Fibroblast of villous mesenchyme (primary cell): ENCODE data around the gene TMEM95. TPM values are rescaled to one million over a fixed set of nuclear protein-coding genes. Genes with fewer than 3 reads are reported as not detected.
A peak's percentile ranks its signal among the peaks of the same experiment; 100 is the strongest.

ENCODE experiments used
- DNase-seq: peaks from one replicate; pipeline ENCODE4 v3.0.0-alpha.2; 2010; ENCODE audit warnings: low read depth
- H3K4me3 ChIP-seq: 2 replicates; pipeline ENCODE4 v1.5.1; 2011; ENCODE audit warnings: low read depth, mild to moderate bottlenecking, low read length
- CTCF ChIP-seq: IDR thresholded peaks from 2 replicates; pipeline ENCODE4 v1.5.1; 2012; ENCODE audit warnings: low read depth, mild to moderate bottlenecking, low read length; ENCODE audit not compliant: insufficient read depth
- total RNA-seq: library from RNA; depleted of rRNA; stranded (reverse); fragments of >200 nt; gene quantifications from 2 replicates; pipeline ENCODE4 v1.2.3, GENCODE V29; 2012

The TMEM95 gene
- not detected in 2 replicates for total RNA-seq

- no peak for TF ChIP-seq CTCF
- H3K4me3 ChIP-seq: no peak within 1 kb of the TSS
- no peak for DNase-seq
Observed at GRCh38 chr17:7355053-7355452, at the start of gene TMEM95. TSS of gene TMEM95 (plus strand) at chr17:7355156. CDS start at chr17:7355205, 49 bp downstream.

- TF ChIP-seq CTCF: no peak
- H3K4me3 ChIP-seq: peak within 1 kb of the TSS; percentile 75
- peak; percentile 100 for DNase-seq
Observed at GRCh38 chr17:7306911-7307685, 47.9 kb upstream of the TMEM95 start, which contains the start of gene EIF5A. TSS of gene EIF5A (plus strand) at chr17:7307628. CDS start at chr17:7309636, 2,008 bp downstream.

GRCh38 chr17:7307686-7308624 is 47.0 kb upstream of the TMEM95 start:
- peak overlapping the region; percentile 75 for H3K4me3 ChIP-seq
- DNase-seq: peak; percentile 36
- TF ChIP-seq CTCF: no peak

- DNase-seq: peak; percentile 87
- no peak for TF ChIP-seq CTCF
- H3K4me3 ChIP-seq: peak overlapping the region; percentile 75
Observed at GRCh38 chr17:7308625-7309433, 46.1 kb upstream of the TMEM95 start.

GRCh38 chr17:7309628-7310027 is 45.3 kb upstream of the TMEM95 start:
- H3K4me3 ChIP-seq: no peak overlapping the region
- TF ChIP-seq CTCF: no peak
- DNase-seq: no peak

GRCh38 chr17:7311110-7311705 is 43.7 kb upstream of the TMEM95 start:
- TF ChIP-seq CTCF: no peak
- H3K4me3 ChIP-seq: no peak overlapping the region
- DNase-seq: no peak
